PFSK-1 (cell line): Measurements from ENCODE around the gene SREBF1.

Experiments
- FOXP2 ChIP-seq: optimal IDR thresholded peaks from 2 replicates; pipeline ENCODE3; 2011; ENCODE audit warnings: borderline replicate concordance, control low read depth, inconsistent platforms; ENCODE audit not compliant: insufficient read depth; ENCODE audit errors: extremely low read length, extremely low read depth
- POLR2AphosphoS5 ChIP-seq: IDR thresholded peaks from 2 replicates; pipeline ENCODE4 v1.6.1; 2012; ENCODE audit warnings: low read depth, mild to moderate bottlenecking, control low read depth, low read length, moderate library complexity
- REST ChIP-seq, 2 experiments: IDR thresholded peaks; 2 replicates each; pipeline versions ENCODE4 v1.6.1 to v1.8.0; 2011 to 2012; ENCODE audit warnings: low read depth in 2 of 2, low read length in 2 of 2, control low read depth in 1 of 2, inconsistent platforms in 1 of 2, mild to moderate bottlenecking in 1 of 2, moderate library complexity in 1 of 2; ENCODE audit not compliant: insufficient read depth in 1 of 2
- SIN3A ChIP-seq: IDR thresholded peaks from 2 replicates; pipeline ENCODE4 v1.6.1; 2012; ENCODE audit warnings: mild to moderate bottlenecking, low read length, moderate library complexity, borderline replicate concordance; ENCODE audit not compliant: insufficient read depth
- TAF1 ChIP-seq: IDR thresholded peaks from 2 replicates; pipeline ENCODE4 v1.6.1; 2012; ENCODE audit warnings: low read length, control low read depth, borderline replicate concordance; ENCODE audit not compliant: insufficient read depth

SREBF1 gene

DNA sequence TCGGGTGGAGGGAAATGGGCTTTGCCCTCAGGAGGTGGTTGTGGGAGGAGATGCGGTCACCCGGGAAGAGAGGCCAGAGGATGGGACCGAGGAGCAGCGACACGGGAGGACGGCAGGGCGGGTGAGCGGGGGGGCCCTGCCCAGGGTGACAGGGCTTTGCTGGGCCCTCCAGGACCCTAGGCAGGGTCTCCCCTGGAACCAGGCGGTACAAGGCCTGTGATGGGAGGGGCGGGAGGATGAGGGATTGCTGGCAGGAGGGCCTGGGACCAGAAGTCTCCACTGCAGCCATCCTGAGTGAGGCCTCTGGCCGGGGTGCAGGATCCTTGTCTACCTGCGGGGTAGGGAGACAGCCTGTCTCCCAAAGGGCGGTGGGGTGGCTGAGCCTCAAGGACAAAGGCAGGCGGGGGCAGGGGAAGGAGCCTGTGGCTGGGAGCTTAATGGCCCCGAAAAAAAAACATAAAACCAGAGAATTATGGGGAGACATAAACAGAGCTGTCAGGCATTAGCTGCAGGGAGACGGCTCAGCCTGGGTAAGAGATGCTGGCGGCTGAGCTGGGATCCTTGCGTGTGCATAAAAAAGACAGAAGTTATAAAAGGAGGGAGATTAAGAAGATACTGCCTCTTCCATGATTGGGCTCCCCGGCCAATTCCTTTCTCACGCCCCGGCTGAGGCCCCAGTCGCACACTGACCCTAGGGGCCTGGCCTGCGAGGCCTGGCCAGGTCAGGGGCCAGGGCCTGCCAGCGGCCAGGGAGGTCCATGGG, 66.7 kb downstream of the SREBF1 start:
- TF ChIP-seq REST (IDR thresholded peaks at IDR 0.05; ENCODE audit: insufficient read depth in 1 of 2, low read depth in 2 of 2, low read length in 2 of 2) (no peak), FOXP2 (no peak), TAF1 (no peak), POLR2AphosphoS5 (no peak), SIN3A (no peak)

DNA sequence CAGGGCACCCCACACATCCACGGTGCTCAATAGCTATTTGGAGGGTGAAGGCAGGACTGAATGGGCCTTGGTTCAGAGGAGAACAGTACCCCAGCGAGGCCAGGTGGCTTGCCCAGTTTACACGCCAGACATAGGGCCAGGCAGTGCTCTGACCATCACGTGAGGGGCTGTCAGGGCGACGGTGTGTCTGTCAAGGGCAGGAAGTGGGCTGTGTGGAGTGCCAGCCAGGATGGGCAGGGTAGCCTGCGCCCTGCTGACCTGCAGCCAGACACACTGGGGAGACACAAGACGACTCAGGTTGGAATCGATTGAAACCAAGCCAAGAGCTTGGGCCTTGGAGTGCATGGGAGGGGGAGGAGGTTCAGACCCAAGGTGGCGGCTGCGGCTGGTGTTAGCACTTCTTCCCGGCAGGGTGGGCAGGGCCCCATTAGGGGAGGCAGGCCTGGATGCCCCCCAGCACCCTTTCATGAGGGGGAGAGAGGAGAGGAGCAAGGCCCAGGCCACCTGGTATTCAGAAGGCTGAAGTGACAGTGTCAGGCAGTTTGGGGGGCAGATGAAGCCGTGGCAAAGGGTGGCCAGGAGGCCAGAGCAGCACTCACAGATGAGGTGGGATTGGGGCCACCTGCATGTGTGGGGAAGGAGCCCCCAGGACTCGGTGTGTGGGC, 68.2 kb downstream of the SREBF1 start:
- TF ChIP-seq POLR2AphosphoS5 (no peak), TAF1 (no peak), REST (IDR thresholded peaks at IDR 0.05; ENCODE audit: insufficient read depth in 1 of 2, low read depth in 2 of 2, low read length in 2 of 2) (no peak), FOXP2 (no peak), SIN3A (no peak)

GRCh38 chr17:17767887-17768418, 68.8 kb downstream of the SREBF1 start:
- no peak for TF ChIP-seq FOXP2
- no peak for TF ChIP-seq TAF1
- no peak for TF ChIP-seq POLR2AphosphoS5
- TF ChIP-seq SIN3A, result no peak
- no peak for TF ChIP-seq REST (IDR thresholded peaks at IDR 0.05; ENCODE audit: insufficient read depth in 1 of 2, low read depth in 2 of 2, low read length in 2 of 2)

DNA sequence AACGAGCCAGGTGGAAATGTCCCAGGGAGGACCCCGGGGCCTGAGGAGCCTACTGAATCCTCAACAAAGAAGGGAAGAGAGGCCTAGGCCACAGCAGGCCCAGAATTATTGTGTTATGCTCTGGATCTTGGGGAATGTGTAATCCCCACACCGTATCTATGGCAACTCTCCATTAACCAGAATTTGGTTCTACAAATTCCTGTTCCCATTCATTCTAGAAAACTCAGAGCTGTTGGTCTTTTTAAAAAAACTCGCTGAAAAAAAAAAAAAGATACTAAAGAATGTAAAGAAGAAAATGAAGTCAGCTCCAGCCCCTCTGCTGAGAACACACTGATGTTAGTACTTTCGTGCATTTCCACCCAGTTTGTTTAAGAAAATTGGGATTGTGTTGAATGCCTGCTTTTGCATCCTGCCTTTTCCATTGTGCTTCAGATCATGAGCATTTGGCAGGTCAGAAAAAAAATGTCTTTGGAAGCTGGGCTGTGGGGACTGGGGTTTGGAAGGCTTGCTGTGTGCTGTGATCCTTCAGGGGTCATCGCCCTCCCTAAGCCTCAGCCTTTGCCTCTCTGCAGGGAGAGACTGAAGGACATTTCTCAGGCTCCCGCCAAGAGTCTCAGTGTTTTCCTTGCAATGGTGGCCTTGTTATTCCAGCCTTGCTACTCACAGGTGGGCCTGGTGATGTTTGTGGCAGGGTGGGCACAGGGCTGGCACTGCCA, 69.5 kb downstream of the SREBF1 start:
- TF ChIP-seq SIN3A (no peak), TAF1 (no peak), REST (IDR thresholded peaks at IDR 0.05; ENCODE audit: insufficient read depth in 1 of 2, low read depth in 2 of 2, low read length in 2 of 2) (no peak), FOXP2 (no peak), POLR2AphosphoS5 (no peak)
